ENCODE results near the gene LOC128125822. TPM values are rescaled to one million over a fixed set of nuclear protein-coding genes. Genes with fewer than 3 reads are reported as not detected.
A peak's percentile ranks its signal among the peaks of the same experiment; 100 is the strongest.
"Not testable (repeated sequence)": the region's sequence is repeated elsewhere in the genome, so short reads cannot be mapped to it uniquely, and the experiment has no call there.

Gene LOC128125822

DNA sequence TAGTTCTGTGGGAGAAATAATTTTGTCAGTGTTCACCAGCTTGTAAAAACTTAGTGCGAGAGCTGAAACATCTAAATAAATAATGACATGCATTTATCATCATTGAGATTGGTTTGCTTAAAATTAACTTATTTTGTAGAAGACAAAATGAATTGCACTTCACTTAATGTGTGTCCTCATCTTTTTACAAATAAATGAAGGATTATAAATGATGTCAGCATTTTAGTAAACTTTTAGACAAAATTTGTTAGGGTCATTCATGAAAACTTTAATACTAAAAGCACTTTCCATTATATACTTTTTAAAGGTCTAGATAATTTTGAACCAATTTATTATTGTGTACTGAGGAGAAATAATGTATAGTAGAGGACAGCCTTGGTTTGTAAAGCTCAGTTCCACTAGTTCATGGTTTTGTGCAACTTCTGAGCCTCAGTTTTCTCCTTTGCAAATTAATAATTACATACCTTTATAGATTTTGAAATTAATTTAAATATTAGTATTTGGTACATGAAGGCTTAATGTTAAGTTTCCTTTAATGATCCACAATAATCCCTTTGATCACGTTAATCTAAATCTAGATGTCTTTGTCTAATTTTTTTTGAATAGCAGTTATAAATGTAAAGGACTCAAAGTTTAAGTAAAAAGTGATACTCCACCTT lies 9.2 kb downstream of the LOC128125822 start:
- no peak for DNase-seq (ENCODE audit: low read depth in 2 of 2)

DNA sequence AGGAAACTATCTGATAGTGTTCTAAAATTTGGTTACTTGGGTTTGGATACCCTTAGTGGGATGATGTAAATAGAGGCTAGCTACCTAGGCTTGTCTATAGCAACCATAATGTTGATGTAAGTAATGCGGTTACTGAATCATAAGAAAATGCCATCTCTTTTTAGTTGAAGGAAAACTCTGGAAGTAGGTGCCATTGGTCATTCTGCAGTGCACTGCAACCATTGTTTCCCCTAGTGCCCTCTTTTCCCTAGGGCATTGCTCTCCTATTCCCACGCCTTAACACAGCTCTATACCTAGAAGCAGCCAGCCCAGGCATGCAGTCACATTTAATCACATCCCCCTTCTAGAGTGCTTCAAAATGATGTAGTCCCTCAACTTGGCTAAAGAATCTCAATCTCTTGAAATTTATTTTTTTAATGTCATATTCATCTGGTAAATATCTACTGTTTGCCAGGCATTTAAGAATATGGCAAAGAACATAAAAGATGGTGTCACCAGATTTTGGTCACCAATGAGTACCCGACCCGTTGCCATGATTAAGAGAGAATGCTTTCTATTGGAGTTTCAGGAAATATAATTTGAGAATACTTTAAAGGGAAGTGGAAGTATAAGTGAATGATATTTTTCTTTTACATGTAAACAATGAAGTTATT lies 10.4 kb downstream of the LOC128125822 start:
- no peak for DNase-seq (ENCODE audit: low read depth in 2 of 2)

DNA sequence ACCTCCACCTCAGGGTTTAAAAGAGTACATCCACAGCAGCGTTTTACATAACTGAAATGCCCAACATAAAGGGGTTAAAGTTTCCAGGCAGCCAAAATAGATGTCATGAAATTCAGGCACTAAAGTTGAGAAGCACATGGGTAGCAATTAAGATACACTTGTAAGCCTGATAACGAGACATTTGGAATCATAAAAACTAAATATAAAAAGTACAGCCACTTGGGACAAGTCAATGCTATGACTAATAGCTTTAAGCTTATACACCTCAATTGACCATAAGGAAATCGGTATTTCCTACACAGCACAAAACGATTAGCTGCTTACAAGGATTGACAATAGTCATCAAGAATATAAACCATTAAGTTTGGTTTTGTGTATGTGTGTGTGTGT lies 11.8 kb downstream of the LOC128125822 start:
- no peak for DNase-seq (ENCODE audit: low read depth in 2 of 2)

DNA sequence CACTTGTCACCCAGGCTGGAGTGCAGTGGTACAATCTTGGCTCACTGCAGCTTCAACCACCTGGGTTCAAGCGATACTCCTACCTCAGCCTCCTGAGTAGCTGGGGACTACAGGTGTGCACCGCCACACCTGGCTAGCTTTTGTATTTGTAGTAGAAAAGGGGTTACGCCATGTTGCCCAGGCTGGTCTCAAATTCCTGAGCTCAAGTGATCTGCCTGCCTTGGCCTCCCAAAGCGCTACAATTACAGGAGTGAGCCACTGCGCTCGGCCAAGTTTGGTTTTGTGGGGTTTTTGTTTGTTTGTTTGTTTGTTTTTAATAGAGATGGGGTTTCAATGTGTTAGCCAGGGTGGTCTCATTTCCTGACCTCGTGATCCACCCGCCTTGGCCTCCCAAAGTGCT lies 12.3 kb downstream of the LOC128125822 start:
- DNase-seq (ENCODE audit: low read depth in 2 of 2) = no peak

DNA sequence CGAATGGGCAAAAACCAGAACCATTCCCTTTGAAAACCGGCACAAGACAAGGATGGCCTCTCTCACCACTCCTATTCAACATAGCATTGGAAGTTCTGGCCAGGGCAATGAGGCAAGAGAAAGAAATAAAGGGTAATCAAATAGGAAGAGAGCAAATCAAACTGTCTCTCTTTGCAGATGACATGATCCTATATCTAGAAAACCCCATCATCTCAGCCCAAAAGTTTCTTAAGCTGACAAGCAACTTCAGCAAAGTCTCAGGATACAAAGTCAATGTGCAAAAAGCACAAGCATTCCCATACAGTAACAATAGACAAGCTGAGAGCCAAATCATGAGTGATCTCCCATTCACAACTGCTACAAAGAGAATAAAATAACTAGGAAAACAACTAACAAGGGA lies 13.4 kb downstream of the LOC128125822 start:
- not testable (repeated sequence) for DNase-seq (ENCODE audit: low read depth in 2 of 2)

DNA sequence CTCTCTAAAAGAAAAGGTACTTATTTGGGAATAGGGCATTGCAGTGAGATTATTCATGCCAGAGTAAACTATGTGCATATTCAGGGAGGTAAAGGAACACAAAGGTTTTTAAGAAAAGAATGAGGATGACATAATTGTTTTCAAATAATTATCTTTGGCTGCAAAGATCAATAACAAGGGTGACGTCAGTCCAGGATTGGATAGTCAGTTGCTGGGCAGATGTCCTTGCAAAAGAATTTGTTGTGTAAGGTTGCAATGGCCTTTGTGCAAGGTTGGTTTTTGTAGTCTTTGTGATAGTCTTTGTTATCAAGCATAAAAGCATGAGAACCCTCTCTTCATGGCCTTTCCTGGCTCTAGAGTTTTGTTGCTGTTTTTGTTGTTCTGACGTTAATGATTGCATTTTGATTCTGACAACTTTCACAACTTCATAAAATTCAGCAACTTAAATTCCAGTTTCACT lies 17.7 kb downstream of the LOC128125822 start:
- peak in 1 of 2 donors; percentile 7 for DNase-seq (ENCODE audit: low read depth in 2 of 2)

DNA sequence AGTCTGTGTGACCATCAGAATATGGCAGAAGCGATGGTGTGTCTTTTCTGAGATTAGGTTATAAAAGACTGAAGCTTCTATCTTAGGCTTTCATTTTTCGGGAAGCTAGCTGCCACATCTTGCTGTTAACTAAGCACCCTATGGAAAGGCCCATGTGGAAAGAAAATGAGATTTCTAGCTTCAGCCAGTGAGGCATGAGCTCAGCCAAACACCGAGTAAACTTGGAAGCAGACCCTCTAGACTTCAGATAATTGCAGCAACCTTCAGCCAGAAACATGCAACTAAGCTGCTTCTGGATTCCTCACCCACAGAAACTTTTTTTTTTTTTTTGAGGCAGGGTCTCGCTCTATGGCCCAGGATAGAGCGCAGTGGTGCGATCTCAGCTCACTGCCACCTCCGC lies 20.6 kb downstream of the LOC128125822 start:
- DNase-seq (ENCODE audit: low read depth in 2 of 2) = no peak

DNA sequence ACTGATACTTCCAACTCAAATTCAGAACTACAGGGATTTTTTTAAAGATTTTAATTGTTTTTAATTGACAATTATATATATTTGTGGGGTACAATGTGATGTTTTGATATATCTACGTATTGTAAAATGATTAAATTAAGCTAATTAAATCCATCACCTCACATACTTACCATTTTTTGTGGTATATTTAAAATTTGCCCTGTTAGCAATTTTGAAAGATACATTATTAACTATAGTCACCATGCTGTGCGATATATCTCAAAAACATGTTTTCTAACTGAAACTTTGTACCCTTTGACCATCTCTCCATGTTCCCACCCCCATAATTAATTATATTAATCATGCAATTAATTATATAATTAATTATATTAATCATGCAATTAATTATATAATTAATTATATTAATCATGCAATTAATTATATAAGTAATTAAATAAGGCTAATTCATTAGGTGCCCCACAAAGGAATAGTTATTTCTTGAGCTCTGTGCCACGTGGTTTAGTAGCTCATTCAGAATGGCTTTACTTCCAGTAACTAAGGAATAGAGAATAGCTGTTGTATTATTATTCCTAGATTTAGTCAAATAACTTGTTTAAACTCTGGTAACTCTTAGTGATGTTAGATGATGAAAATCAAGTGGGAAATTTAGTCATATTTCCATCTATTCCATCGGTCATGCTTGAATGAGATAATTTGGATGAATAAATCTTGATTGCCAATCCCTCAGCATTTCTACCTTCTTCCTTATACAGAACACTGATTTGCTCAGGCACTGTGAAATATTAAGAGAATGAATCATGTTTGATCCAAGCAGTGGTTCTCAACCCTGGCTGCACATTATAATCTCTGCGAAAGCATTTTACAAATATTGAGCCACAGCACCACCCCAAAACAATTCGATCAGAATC lies 25.1 kb downstream of the LOC128125822 start:
- DNase-seq (ENCODE audit: low read depth in 2 of 2) = no peak

DNA sequence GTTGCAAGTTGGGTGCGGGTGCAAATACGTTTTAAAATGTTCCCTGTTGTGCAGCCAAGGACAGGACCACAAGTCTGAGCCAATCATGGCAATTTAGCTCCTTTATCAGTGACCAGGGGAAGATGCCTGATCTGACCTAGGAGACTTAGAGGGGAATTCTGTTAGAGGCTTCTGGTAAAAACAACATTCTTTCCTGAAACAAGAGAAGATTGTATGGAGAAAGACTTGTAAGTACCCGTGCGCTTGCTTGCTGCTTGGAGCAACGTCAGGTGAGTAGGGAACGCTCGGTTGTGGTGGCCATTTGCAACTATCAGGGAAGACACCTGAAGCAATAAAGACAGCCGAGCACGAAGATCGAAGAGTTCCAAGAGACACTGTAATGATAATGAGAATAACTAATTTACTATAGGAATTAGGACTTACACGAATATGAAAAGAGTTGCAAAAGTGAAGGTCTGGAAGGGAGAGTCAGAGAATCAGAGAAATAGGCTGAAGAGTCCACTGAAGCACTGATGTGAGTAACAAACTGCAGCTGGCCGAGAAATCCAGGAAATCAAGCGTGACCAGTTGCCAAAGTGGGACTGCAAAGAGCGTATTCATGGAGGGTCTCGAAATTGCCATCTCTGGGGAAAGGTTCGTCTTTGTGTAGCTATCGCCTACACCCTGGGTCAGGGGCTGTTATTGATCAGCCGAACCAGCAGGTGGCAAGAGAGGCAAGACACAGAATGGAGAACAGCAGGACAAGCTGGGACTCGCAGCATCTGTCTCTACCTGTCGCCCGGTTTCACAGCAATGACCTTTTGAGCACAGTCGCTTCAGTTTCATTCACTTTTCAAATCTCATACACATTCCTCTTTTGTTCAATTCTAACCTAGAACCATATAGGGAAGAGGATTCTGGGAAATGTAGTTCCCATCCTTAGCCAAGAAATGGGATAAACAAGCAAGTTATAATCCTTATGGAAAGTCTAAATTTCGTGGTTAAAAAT lies 26.1 kb downstream of the LOC128125822 start:
- peak; percentile 40 to 62 for DNase-seq (ENCODE audit: low read depth in 2 of 2)

DNA sequence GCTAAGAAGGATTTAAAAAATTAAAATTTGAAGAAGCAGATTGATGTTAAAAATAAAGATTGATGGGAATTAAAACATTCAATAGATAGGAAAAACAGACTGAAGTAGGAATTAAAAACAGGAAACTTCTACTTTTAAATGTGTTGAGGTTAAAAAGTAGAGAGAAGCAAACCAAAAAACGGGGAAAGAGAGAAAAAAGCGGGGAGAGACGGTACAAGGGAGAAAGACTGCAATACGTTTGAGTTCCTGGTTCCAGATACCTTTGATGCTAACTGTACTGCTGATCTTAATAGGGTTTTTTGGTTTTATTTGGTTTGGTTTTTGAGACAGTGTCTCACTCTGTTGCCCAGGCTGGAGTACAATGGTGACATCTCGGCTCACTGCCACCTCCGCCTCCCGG lies 27.0 kb downstream of the LOC128125822 start:
- no peak for DNase-seq (ENCODE audit: low read depth in 2 of 2)

DNA sequence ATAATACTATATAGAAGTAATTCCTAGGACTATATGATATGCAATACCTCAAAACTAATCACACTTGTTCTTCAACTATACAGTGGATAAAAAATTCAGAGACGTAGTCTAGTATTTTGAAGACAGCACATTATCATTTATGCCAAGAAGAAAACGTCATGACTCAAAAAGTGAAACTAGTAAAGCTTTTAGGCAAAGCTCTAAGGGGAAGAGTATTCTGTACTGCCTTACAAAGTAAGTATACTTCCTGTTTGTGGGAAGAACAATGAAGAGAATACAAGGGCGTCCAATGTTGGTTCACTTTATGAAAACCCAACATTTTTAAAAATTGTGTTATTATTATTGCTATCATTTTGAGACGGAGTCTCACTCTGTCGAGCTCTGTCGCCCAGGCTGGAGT lies 27.9 kb downstream of the LOC128125822 start:
- DNase-seq (ENCODE audit: low read depth in 2 of 2) = no peak

DNA sequence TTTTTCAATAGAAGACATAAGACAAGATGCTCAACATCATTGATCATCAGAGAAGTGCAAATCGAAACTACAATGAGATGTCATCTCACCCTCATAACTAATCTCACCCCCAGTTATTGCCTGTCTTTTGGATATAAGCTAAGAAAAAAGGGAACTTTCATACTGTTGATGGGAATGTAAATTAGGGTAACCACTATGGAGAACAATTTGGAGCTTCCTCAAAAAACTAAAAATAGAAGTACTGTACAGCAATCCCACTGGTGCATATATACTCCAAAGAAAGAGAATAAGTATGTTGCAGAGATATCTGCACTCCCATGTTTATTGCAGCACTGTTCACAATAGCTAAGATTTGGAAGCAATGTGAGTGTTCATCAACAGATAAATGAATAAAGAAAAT lies 37.0 kb downstream of the LOC128125822 start:
- DNase-seq (ENCODE audit: low read depth in 2 of 2) = no peak

DNA sequence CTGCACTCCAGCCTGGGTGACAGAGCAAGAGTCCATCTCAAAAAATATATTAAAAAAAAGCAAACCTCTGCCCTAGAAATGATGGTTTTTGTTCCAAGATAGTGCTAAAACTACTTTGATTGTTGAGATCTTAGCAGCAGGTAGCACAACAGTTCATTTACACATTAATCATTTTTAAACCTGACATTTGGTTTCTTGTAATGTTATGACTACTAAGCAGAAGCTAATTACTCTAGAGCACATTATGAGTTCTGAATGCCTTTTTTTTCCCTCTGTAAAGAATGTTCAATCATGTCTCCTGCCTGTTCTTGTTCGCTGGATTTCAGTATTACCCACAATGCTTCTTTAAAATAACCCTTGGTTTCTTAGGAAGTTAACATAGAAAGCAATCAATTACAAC lies 38.7 kb downstream of the LOC128125822 start:
- DNase-seq (ENCODE audit: low read depth in 2 of 2) = no peak

DNA sequence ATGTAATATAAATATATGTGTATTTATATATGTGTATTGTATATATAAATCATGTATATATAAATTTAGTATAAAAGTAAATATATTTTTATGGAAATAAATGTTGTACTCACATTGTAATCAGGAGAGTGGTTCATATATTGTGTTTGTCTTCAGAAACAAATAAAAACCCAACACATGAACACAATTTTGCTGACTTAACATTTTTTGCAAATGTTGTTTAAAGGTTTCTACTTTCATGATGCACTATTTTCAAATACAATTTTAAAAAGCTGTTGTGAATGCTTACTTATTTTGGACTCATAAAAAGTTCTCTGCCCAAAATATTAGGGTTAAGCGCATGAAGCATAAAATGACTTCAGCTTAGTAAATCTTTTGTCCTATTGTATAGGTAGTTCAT lies 39.3 kb downstream of the LOC128125822 start:
- DNase-seq (ENCODE audit: low read depth in 2 of 2) = no peak

DNA sequence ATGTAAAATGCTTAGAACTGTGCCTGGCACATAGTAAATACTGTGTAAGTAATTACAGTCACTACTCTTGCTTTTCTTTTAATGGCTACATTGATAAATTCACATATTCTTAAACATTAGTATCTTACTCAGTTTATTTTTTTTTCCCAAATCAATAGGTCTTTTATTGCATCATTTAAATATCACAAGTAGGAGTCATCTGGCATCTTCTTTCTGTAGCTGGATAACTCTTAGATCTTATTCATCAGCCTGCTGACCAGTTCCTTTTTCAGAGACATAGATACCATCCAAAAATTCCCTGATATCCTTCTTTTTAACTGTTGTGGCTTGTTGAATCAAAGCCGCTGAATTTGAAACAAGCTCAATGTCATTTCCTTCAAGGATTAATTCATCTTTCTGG lies 43.3 kb downstream of the LOC128125822 start:
- no peak for DNase-seq (ENCODE audit: low read depth in 2 of 2)

Other genes starting within 250 kb of the LOC128125822 start
- gene PTP4A1, start within 50 bp of the LOC128125822 start, total RNA-seq = 23.1 and 31.7 TPM in 2 replicates
- 34.9 and 38.8 TPM in 2 replicates for gene PHF3, start 63.3 kb downstream of the LOC128125822 start, total RNA-seq

Measured in dermis microvascular lymphatic vessel endothelial cell (primary cell).